Trophoblast cell (in vitro differentiated cells and primary cell): Measurements from ENCODE around the gene TBC1D5.

ENCODE experiments used
- DNase-seq, 2 donors: peaks; one replicate each; pipeline ENCODE4 v3.0.0-alpha.2; 2016
- H2AFZ ChIP-seq: 2 replicates; pipeline ENCODE4 v1.6.1; 2013; ENCODE audit warnings: low read length, moderate library complexity, mild to moderate bottlenecking; ENCODE audit not compliant: insufficient read depth, poor library complexity
- H2AK5ac ChIP-seq: 2 replicates; pipeline ENCODE4 v1.6.1; 2013; ENCODE audit warnings: mild to moderate bottlenecking, low read length
- H2BK120ac ChIP-seq: 2 replicates; pipeline ENCODE4 v1.6.1; 2013; ENCODE audit warnings: low read length, mild to moderate bottlenecking, moderate library complexity; ENCODE audit not compliant: insufficient read depth, poor library complexity
- H2BK12ac ChIP-seq: 2 replicates; pipeline ENCODE4 v1.6.1; 2013; ENCODE audit warnings: mild to moderate bottlenecking, low read length, moderate library complexity
- H2BK5ac ChIP-seq: 2 replicates; pipeline ENCODE4 v1.6.1; 2013; ENCODE audit warnings: low read length, low read depth, moderate library complexity, mild to moderate bottlenecking; ENCODE audit not compliant: poor library complexity
- H3K14ac ChIP-seq: 2 replicates; pipeline ENCODE4 v1.6.1; 2013; ENCODE audit warnings: mild to moderate bottlenecking, low read length
- H3K18ac ChIP-seq: 2 replicates; pipeline ENCODE4 v1.6.1; 2013; ENCODE audit warnings: mild to moderate bottlenecking, low read length
- H3K23ac ChIP-seq: 2 replicates; pipeline ENCODE4 v1.6.1; 2013; ENCODE audit warnings: low read length
- H3K27ac ChIP-seq: 2 replicates; pipeline ENCODE4 v1.5.1; 2013; ENCODE audit warnings: low read depth, mild to moderate bottlenecking, inconsistent platforms, low read length, moderate library complexity
- H3K27me3 ChIP-seq: 2 replicates; pipeline ENCODE4 v1.6.1; 2013; ENCODE audit warnings: inconsistent platforms, mild to moderate bottlenecking, low read length, moderate library complexity; ENCODE audit not compliant: insufficient read depth
- H3K36me3 ChIP-seq, 2 experiments: 1 replicate in 1 of 2; 2 replicates in 1 of 2; pipeline ENCODE4 v1.6.1; 2013; ENCODE audit warnings: low read length in 2 of 2, mild to moderate bottlenecking in 2 of 2, moderate library complexity in 1 of 2; ENCODE audit not compliant: insufficient read depth in 2 of 2, control insufficient read depth in 1 of 2
- H3K4ac ChIP-seq: 2 replicates; pipeline ENCODE4 v1.6.1; 2013; ENCODE audit warnings: low read depth, mild to moderate bottlenecking, low read length, moderate library complexity
- H3K4me1 ChIP-seq, 2 experiments: 1 replicate in 1 of 2; 2 replicates in 1 of 2; pipeline ENCODE4 v1.6.1; 2013; ENCODE audit warnings: low read length in 2 of 2, mild to moderate bottlenecking in 2 of 2, moderate library complexity in 1 of 2; ENCODE audit not compliant: insufficient read depth in 2 of 2, control insufficient read depth in 1 of 2
- H3K4me2 ChIP-seq: 2 replicates; pipeline ENCODE4 v1.6.1; 2013; ENCODE audit warnings: inconsistent platforms, mild to moderate bottlenecking, low read length, moderate library complexity
- H3K4me3 ChIP-seq: 2 replicates; pipeline ENCODE4 v1.5.1; 2013; ENCODE audit warnings: mild to moderate bottlenecking, low read depth, low read length, inconsistent platforms
- H3K79me1 ChIP-seq: one replicate; pipeline ENCODE4 v1.6.1; 2013; ENCODE audit warnings: low read length
- H3K79me2 ChIP-seq: 2 replicates; pipeline ENCODE4 v1.6.1; 2013; ENCODE audit warnings: low read length, mild to moderate bottlenecking; ENCODE audit not compliant: control insufficient read depth, insufficient read depth, poor library complexity
- H3K9ac ChIP-seq: 2 replicates; pipeline ENCODE4 v1.6.1; 2013; ENCODE audit warnings: mild to moderate bottlenecking, low read length
- H3K9me3 ChIP-seq: 2 replicates; pipeline ENCODE4 v1.6.1; 2013; ENCODE audit warnings: low read depth, mild to moderate bottlenecking, control low read depth, inconsistent platforms, low read length; ENCODE audit not compliant: insufficient read depth
- H4K12ac ChIP-seq: 2 replicates; pipeline ENCODE4 v1.6.1; 2013; ENCODE audit warnings: low read depth, mild to moderate bottlenecking, low read length, moderate library complexity
- H4K8ac ChIP-seq: 2 replicates; pipeline ENCODE4 v1.6.1; 2013; ENCODE audit warnings: low read depth, mild to moderate bottlenecking, low read length, moderate library complexity
- H4K91ac ChIP-seq: one replicate; pipeline ENCODE4 v1.6.1; 2013; ENCODE audit warnings: low read depth, mild to moderate bottlenecking, low read length, moderate library complexity
- WGBS: extraction: QIAGEN DNeasy Blood & Tissue Kit; methylation state at CpG from one replicate; pipeline ENCODE4 v1.1.7; 2013; ENCODE audit warnings: missing lambda C conversion rate; ENCODE audit not compliant: insufficient read length, insufficient coverage; ENCODE audit errors: extremely low coverage; 5-methylcytosine and 5-hydroxymethylcytosine counted together

TBC1D5 gene

DNA sequence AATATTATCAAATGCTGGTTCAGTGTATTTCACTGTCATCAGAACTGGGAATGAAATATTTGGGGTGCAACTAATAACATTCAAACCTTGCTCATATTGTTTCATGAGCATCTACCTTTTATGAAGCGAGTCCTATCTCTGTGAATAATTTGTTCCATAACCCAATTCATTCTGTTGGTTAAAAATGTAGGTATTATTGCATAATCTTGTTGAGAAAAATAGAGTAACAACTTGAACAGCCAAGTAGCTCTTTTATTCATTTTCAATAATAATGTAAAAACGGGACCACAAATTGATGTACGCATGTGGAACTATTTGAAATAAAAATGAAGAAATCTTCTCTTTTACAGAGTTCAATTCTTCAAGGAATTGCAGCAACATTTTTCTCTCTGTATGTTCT lies 30.1 kb upstream of the TBC1D5 start:
- no peaks in the 10 kb centered on the region for H3K27me3 ChIP-seq
- H3K18ac ChIP-seq, result no peak overlapping the region
- H3K4ac ChIP-seq, result no peak overlapping the region
- H4K12ac ChIP-seq, result no peak overlapping the region
- no peak overlapping the region for H2AK5ac ChIP-seq
- H3K4me2 ChIP-seq, result no peak overlapping the region
- no peak overlapping the region for H2BK120ac ChIP-seq
- no peak overlapping the region for H2AFZ ChIP-seq
- WGBS, result no CpG with 5 or more reads among the region's 3 CpGs
- no peaks in the 10 kb centered on the region for H3K4me1 ChIP-seq
- no peaks in the 10 kb centered on the region for H3K9me3 ChIP-seq
- no peak overlapping the region for H3K14ac ChIP-seq
- no peak overlapping the region for H2BK12ac ChIP-seq
- no peaks in the 10 kb centered on the region for H3K36me3 ChIP-seq
- no peaks in the 10 kb centered on the region for H3K79me1 ChIP-seq
- no peak overlapping the region for H3K27ac ChIP-seq
- H3K4me3 ChIP-seq, result no peak overlapping the region
- no peak overlapping the region for H3K9ac ChIP-seq
- H4K8ac ChIP-seq, result no peak overlapping the region
- no peak for DNase-seq
- no peak overlapping the region for H4K91ac ChIP-seq
- no peak overlapping the region for H3K23ac ChIP-seq
- no peaks in the 10 kb centered on the region for H3K79me2 ChIP-seq
- H2BK5ac ChIP-seq, result no peak overlapping the region

DNA sequence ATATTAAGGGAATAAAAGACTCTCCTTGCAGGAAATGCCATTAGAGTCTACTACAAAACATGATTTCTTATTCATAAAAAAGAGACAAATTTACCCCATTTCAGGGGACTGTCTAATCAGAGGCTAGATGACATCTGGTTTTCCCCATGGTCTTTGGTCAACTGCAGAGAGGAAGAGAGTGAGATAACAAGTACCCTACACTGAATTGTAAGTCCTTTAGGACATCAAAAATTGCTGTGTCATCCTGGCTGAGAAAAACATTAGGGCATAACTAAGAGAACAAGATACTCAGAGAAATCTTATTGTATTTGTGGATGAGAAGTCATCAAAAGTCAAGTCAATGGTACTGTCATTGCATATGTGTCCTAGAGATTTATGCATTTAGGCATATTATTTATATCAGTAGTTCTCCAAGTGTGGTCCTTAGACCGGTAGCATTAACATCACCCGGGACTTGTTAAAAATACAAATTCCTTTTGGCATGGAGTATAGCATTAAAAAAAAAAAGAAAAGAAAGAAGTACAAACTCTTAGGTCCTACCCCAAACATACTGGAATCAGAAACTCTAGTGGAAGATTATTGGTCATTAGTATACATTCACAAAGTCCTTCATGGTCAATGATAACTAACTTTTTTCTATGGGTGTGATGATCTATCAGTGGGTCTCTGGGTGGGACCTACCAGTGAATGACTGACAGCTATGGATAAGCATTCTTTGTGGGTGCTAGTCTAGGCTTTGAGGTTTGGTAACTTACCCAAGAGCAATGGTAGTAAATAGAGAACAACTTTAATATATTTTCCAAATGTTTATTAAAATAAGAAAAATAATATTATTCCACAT lies 29.0 kb upstream of the TBC1D5 start:
- Histone ChIP-seq H4K91ac (no peak overlapping the region), H3K79me2 (no peaks in the 10 kb centered on the region), H2BK120ac (no peak overlapping the region), H2AFZ (no peak overlapping the region), H3K36me3 (no peaks in the 10 kb centered on the region), H3K79me1 (no peaks in the 10 kb centered on the region), H3K9ac (no peak overlapping the region), H2BK5ac (no peak overlapping the region), H4K8ac (no peak overlapping the region), H3K23ac (no peak overlapping the region), H3K4me1 (no peaks in the 10 kb centered on the region), H3K27me3 (no peaks in the 10 kb centered on the region), H3K4me3 (no peak overlapping the region), H3K4me2 (no peak overlapping the region), H3K4ac (no peak overlapping the region), H2BK12ac (no peak overlapping the region), H3K27ac (no peak overlapping the region), H3K18ac (no peak overlapping the region), H3K9me3 (no peaks in the 10 kb centered on the region), H2AK5ac (no peak overlapping the region), H3K14ac (no peak overlapping the region), H4K12ac (no peak overlapping the region)
- no peak for DNase-seq
- WGBS, result no CpG with 5 or more reads among the region's 2 CpGs

DNA sequence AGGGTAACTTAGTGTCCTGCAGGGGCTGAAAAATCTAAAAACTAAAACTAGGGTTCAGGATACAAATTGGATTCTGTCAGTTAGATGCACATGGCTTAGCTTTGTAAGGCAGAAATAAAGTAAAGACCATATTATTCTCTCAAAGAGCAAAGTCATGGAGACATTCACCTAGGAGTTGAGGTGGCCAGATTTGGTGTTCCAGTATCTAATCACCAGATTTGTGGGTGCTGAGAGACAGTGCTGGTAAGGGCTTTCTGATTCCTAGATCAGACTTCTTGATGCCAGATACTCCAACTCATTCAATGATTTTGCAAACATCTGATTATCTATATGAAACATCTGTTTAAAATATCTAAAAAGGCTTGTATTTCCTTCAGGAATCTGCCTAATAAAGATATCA lies 28.3 kb upstream of the TBC1D5 start:
- H2AFZ ChIP-seq, result no peak overlapping the region
- no peak overlapping the region for H3K4ac ChIP-seq
- H2BK120ac ChIP-seq, result no peak overlapping the region
- no peak overlapping the region for H4K91ac ChIP-seq
- H3K4me3 ChIP-seq, result no peak overlapping the region
- H2BK5ac ChIP-seq, result no peak overlapping the region
- H3K79me1 ChIP-seq, result no peaks in the 10 kb centered on the region
- H3K14ac ChIP-seq, result no peak overlapping the region
- H3K36me3 ChIP-seq, result no peaks in the 10 kb centered on the region
- H3K4me2 ChIP-seq, result no peak overlapping the region
- no peaks in the 10 kb centered on the region for H3K9me3 ChIP-seq
- H3K27me3 ChIP-seq, result no peaks in the 10 kb centered on the region
- H2BK12ac ChIP-seq, result no peak overlapping the region
- H4K12ac ChIP-seq, result no peak overlapping the region
- no peak overlapping the region for H2AK5ac ChIP-seq
- no peak overlapping the region for H3K18ac ChIP-seq
- no peaks in the 10 kb centered on the region for H3K4me1 ChIP-seq
- H3K27ac ChIP-seq, result no peak overlapping the region
- no peaks in the 10 kb centered on the region for H3K79me2 ChIP-seq
- no peak for DNase-seq
- H4K8ac ChIP-seq, result no peak overlapping the region
- H3K9ac ChIP-seq, result no peak overlapping the region
- no peak overlapping the region for H3K23ac ChIP-seq

DNA sequence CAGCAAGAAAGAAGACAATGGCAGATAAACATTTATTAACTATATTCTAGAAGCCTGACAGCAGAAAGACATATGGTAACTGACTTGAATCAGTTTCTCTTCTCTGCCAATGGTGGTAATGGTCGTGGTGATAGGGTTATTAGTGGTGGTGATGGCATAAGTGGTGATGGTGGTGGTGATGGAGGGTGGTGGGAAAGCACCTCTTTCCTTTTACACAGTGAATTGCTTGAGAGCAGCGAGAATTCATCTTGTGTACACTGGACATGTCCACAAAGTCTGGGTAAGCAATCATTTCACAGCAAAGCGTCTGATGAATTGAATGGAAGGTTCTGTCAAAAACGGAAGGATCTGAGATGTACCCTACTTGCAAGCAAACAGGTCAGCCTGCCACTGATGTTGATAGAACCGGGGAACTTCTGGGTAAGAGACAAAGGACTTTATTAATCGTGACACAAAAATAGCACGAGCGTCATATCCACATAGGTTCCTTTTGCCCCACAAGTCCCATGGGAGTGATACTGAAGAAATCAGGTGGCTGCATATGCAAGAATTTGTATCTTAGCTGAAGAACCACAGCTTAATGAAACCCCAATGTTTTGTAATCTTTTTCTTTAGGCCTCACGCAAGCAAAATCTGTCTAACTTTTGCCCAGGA lies 23.5 kb upstream of the TBC1D5 start:
- H3K23ac ChIP-seq, result no peak overlapping the region
- no peaks in the 10 kb centered on the region for H3K79me2 ChIP-seq
- no peaks in the 10 kb centered on the region for H3K9me3 ChIP-seq
- H3K27ac ChIP-seq, result no peak overlapping the region
- no peaks in the 10 kb centered on the region for H3K36me3 ChIP-seq
- no peak overlapping the region for H3K4ac ChIP-seq
- H4K12ac ChIP-seq, result no peak overlapping the region
- H2BK12ac ChIP-seq, result no peak overlapping the region
- no CpG with 5 or more reads among the region's 9 CpGs for WGBS
- no peak for DNase-seq
- no peak overlapping the region for H3K9ac ChIP-seq
- H3K4me3 ChIP-seq, result no peak overlapping the region
- H3K79me1 ChIP-seq, result no peaks in the 10 kb centered on the region
- H2BK5ac ChIP-seq, result no peak overlapping the region
- H3K4me1 ChIP-seq, result no peaks in the 10 kb centered on the region
- H2AK5ac ChIP-seq, result no peak overlapping the region
- no peaks in the 10 kb centered on the region for H3K27me3 ChIP-seq
- no peak overlapping the region for H3K18ac ChIP-seq
- H4K91ac ChIP-seq, result no peak overlapping the region
- H3K4me2 ChIP-seq, result no peak overlapping the region
- H2AFZ ChIP-seq, result no peak overlapping the region
- no peak overlapping the region for H4K8ac ChIP-seq
- H2BK120ac ChIP-seq, result no peak overlapping the region
- no peak overlapping the region for H3K14ac ChIP-seq
